Measurements from ENCODE around the gene MYCL. TPM values are rescaled to one million over a fixed set of nuclear protein-coding genes. Genes with fewer than 3 reads are reported as not detected.

MYCL gene
- total RNA-seq, 4 donors from 2014 or later, result 0.35 to 1.1 TPM; not detected in 2

GRCh38 chr1:39927538-39927937, 25.8 kb upstream of the MYCL start:
- H3K4me3 ChIP-seq, result no peak overlapping the region
- in situ Hi-C loops (cut with MboI; ENCODE audit: low sequenced_read_pairs in 4 of 4) (loop anchor here in 2 of 4 donors (10.0 kb wide), 2 partner anchors 47 to 107 kb away; no protein-coding TSS in a partner anchor), intact Hi-C loops (cut with DNase I; ENCODE audit: low total_unique reads) (no loop called here)
- no peaks in the 10 kb centered on the region for H3K4me1 ChIP-seq
- TF ChIP-seq CTCF (IDR thresholded peaks at IDR 0.05 in 4 of 5, conservative IDR thresholded peaks at IDR 0.05 in 1 of 5), result no peak
- TF ChIP-seq POLR2A (IDR thresholded peaks at IDR 0.05), result no peak
- peaks cover 0 to 6% (median 1%) of the 10 kb centered on the region in 3 donors for H3K27me3 ChIP-seq
- H3K36me3 ChIP-seq, result no peaks in the 10 kb centered on the region
- no peaks in the 10 kb centered on the region for H3K9me3 ChIP-seq
- DNase-seq, result no peak
- no peak overlapping the region for H3K27ac ChIP-seq
- ATAC-seq, result no peak

- intact Hi-C loops (cut with DNase I; ENCODE audit: low total_unique reads) (no loop called here), in situ Hi-C loops (cut with MboI; ENCODE audit: low sequenced_read_pairs in 4 of 4) (loop anchor here in 2 of 4 donors (10.0 kb wide), 2 partner anchors 48 to 108 kb away; no protein-coding TSS in a partner anchor)
Observed at GRCh38 chr1:39926820-39927219, 25.1 kb upstream of the MYCL start.

GRCh38 chr1:39926343-39926793, 24.7 kb upstream of the MYCL start:
- ATAC-seq, result no peak
- H3K27ac ChIP-seq, result no peak overlapping the region
- H3K9me3 ChIP-seq, result no peaks in the 10 kb centered on the region
- H3K36me3 ChIP-seq, result no peaks in the 10 kb centered on the region
- no peak overlapping the region for H3K4me3 ChIP-seq
- no peak for DNase-seq
- in situ Hi-C loops (cut with MboI; ENCODE audit: low sequenced_read_pairs in 4 of 4), result loop anchor here in 2 of 4 donors (10.0 kb wide), 2 partner anchors 48 to 108 kb away; no protein-coding TSS in a partner anchor
- H3K4me1 ChIP-seq, result no peaks in the 10 kb centered on the region
- intact Hi-C loops (cut with DNase I; ENCODE audit: low total_unique reads), result no loop called here
- peaks cover 0 to 8% (median 6%) of the 10 kb centered on the region in 3 donors for H3K27me3 ChIP-seq
- no peak for TF ChIP-seq CTCF (IDR thresholded peaks at IDR 0.05 in 4 of 5, conservative IDR thresholded peaks at IDR 0.05 in 1 of 5)
- TF ChIP-seq POLR2A (IDR thresholded peaks at IDR 0.05), result no peak

More at GRCh38 chr1:39926820-39927219, 25.1 kb upstream of the MYCL start:
- no peaks in the 10 kb centered on the region for H3K36me3 ChIP-seq
- H3K4me1 ChIP-seq, result no peaks in the 10 kb centered on the region
- no peak for DNase-seq
- H3K27me3 ChIP-seq, result peaks cover 0 to 7% (median 6%) of the 10 kb centered on the region in 3 donors
- H3K9me3 ChIP-seq, result no peaks in the 10 kb centered on the region
- H3K4me3 ChIP-seq, result no peak overlapping the region
- TF ChIP-seq CTCF (IDR thresholded peaks at IDR 0.05 in 4 of 5, conservative IDR thresholded peaks at IDR 0.05 in 1 of 5), result no peak
- no peak for ATAC-seq
- H3K27ac ChIP-seq, result no peak overlapping the region

- TF ChIP-seq CTCF (IDR thresholded peaks at IDR 0.05 in 4 of 5, conservative IDR thresholded peaks at IDR 0.05 in 1 of 5) (no peak), POLR2A (IDR thresholded peaks at IDR 0.05) (no peak)
- in situ Hi-C loops (cut with MboI; ENCODE audit: low sequenced_read_pairs in 4 of 4), result loop anchor here in 2 of 4 donors (10.0 kb wide), 2 partner anchors 49 to 109 kb away; no protein-coding TSS in a partner anchor
- Histone ChIP-seq H3K4me3 (no peak overlapping the region), H3K27me3 (peaks cover 0 to 8% (median 6%) of the 10 kb centered on the region in 3 donors), H3K9me3 (no peaks in the 10 kb centered on the region), H3K4me1 (no peaks in the 10 kb centered on the region), H3K36me3 (no peaks in the 10 kb centered on the region), H3K27ac (no peak overlapping the region)
- ATAC-seq, result no peak
- intact Hi-C loops (cut with DNase I; ENCODE audit: low total_unique reads), result no loop called here
- no peak for DNase-seq
Observed at GRCh38 chr1:39925721-39926342, 24.1 kb upstream of the MYCL start.
